Transverse colon (tissue), 3 donors: ENCODE results near the gene B4GALT2.

Experiments
- CTCF ChIP-seq, 5 experiments: fragments of 200-600 bp in 3 of 5; fragments of 450-650 bp in 2 of 5; sonication (generic) in 3 of 5; IDR thresholded peaks; 1 replicate in 2 of 5; 2 replicates in 3 of 5; pipeline ENCODE4 v1.5.1; 2016 to 2017; ENCODE audit warnings: antibody characterized with exemption in 5 of 5, inconsistent platforms in 3 of 5, mild to moderate bottlenecking in 2 of 5, moderate library complexity in 1 of 5
- EP300 ChIP-seq: sonication (generic); formaldehyde crosslinking; IDR thresholded peaks from one replicate; pipeline ENCODE4 v1.6.1; 2017; ENCODE audit warnings: antibody characterized with exemption, low read depth
- POLR2A ChIP-seq: fragments of 450-650 bp; IDR thresholded peaks from one replicate; pipeline ENCODE4 v1.6.1; 2016; ENCODE audit warnings: antibody characterized with exemption, mild to moderate bottlenecking, moderate library complexity

- TF ChIP-seq POLR2A (no peak), CTCF (IDR thresholded peaks at IDR 0.05) (no peak), EP300 (no peak)
These were observed 16.7 kb upstream of the B4GALT2 start for GRCh38 chr1:43962324-43962723.
